ENCODE data around the gene POLN. TPM values are rescaled to one million over a fixed set of nuclear protein-coding genes. Genes with fewer than 3 reads are reported as not detected.

Gene POLN
- total RNA-seq, 4 donors from 2014 or later: 0.70 to 6.6 (median 3.2) TPM

DNA sequence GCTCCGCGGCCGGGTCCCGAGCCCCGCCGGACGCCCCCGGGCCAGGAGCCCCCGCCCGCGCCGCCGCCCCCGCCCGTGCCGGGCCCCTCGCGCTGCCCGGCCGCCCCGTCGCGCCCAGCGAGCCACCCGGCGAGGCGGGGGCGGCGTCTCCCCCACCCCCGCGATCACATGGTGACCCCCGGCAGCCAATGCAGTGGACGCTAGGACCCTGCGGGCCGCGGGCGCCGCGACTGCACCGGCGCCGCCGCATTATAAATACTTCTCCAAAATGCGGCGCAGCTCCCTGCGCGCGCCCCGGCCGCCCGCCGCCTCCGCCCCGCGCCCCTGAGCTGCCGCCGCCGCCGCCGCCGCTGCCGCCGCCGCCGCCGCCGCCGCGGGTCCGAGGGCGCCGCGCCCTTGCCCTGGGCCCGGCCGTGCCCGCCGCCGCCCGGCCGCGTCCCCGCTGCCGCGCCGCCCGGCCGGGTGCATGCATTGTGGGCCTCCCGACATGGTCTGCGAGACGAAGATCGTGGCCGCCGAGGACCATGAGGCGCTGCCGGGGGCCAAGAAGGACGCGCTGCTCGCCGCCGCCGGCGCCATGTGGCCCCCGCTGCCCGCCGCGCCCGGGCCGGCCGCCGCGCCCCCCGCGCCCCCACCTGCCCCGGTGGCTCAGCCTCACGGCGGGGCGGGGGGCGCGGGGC is 182.7 kb downstream of the POLN start, which contains the start of gene NAT8L:
Gene NAT8L, plus strand, starts transcription at position 282 of the 680 bp plus-strand sequence. Its CDS starts 185 bp downstream, at position 467.
- DNase-seq: no peak
- Histone ChIP-seq H3K36me3 (no peaks in the 10 kb centered on the region), H3K4me3 (peak within 1 kb of the TSS in 3 of 4 donors; percentile 43 to 50 (median 49)), H3K27ac (no peak within 1 kb of the TSS), H3K27me3 (peaks cover 0 to 26% of the 10 kb centered on the region in 2 donors), H3K4me1 (peaks cover 0 to 21% (median 9%) of the 10 kb centered on the region in 4 donors), H3K9me3 (no peaks in the 10 kb centered on the region)
- TF ChIP-seq POLR2A (IDR thresholded peaks at IDR 0.05): no peak
- TF ChIP-seq, protein P1, sequence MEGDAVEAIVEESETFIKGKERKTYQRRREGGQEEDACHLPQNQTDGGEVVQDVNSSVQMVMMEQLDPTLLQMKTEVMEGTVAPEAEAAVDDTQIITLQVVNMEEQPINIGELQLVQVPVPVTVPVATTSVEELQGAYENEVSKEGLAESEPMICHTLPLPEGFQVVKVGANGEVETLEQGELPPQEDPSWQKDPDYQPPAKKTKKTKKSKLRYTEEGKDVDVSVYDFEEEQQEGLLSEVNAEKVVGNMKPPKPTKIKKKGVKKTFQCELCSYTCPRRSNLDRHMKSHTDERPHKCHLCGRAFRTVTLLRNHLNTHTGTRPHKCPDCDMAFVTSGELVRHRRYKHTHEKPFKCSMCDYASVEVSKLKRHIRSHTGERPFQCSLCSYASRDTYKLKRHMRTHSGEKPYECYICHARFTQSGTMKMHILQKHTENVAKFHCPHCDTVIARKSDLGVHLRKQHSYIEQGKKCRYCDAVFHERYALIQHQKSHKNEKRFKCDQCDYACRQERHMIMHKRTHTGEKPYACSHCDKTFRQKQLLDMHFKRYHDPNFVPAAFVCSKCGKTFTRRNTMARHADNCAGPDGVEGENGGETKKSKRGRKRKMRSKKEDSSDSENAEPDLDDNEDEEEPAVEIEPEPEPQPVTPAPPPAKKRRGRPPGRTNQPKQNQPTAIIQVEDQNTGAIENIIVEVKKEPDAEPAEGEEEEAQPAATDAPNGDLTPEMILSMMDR (IDR thresholded peaks at IDR 0.05): no peak

DNA sequence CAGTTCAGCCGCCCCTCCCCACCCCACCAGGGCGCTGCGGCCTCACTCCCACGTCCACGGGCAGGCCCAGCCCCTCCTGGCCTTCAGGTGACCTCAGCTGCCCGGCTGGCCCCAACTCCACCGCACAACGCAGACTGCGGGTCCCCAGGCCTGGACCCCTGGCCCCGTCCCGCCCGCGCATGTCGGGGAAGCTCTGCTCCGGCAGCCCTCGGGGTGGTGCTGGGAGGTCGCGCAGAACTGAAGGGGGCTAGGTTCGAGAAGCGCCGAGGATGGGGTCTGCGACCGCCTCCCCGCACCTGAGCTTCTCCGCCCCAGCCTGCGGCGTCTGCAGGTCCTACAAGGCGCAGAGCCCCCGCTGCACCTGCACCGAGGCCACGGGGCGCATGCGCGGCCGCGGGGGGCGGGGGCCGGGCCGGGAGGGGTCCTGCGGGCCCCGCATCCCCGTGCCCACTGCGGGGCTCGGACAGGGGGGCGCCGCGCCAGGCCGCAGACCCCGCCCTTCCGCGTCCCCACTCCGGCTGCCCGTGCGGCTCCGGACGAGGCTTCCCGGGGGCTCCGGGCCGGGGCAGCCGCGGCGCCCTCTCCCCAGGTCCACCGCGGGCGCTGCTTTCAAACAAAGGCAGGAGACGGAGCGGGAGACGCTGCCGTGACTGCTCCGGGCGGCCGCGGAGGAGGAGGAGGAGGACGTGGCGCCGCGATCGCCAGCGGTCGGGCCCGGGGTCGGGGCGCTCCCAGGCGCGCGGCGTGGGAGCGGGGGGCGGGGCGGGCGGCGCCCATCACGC is 183.5 kb downstream of the POLN start:
- Histone ChIP-seq H3K4me3 (peak overlapping the region in 3 of 4 donors; percentile 43 to 50 (median 49)), H3K27ac (no peak overlapping the region), H3K9me3 (no peaks in the 10 kb centered on the region), H3K4me1 (peaks cover 0 to 21% (median 9%) of the 10 kb centered on the region in 4 donors), H3K36me3 (no peaks in the 10 kb centered on the region), H3K27me3 (peaks cover 0 to 26% of the 10 kb centered on the region in 2 donors)
- no peak for TF ChIP-seq POLR2A (IDR thresholded peaks at IDR 0.05)
- TF ChIP-seq, protein P1 (IDR thresholded peaks at IDR 0.05): no peak
- DNase-seq: no peak

DNA sequence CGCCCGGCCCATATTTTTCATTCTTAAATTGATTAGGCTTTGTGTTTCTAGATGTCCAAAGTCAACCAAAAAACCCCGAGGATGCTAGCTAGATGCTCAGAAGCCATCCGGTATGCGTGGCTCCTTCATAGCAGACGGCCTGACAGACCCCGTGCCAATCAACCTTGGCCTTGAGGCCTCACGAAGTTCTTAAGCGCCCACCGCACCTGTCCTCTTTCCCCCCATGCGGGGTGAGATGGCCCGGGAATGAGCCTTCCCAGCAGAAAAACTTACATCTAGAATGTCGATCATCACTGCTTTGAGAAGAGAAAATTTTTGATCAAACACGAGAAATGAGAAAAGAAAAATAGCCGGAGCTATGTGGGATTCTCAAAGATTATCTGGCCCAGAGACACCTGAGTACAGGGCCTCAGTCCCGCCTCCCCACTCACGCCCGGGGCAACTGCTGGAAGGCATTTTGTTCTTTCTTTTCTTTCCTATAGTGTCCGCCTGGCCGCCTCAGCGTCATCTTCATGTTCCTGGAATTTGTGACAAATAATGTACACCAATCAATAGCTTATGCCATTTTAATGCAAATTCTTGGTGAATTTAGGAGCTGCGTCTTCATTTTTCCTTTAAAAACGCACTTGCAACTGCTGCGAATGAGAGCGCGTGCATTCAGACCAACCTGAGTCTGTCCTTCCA is 184.4 kb downstream of the POLN start:
- Histone ChIP-seq H3K27ac (no peak overlapping the region), H3K9me3 (no peaks in the 10 kb centered on the region), H3K27me3 (peaks cover 0 to 26% of the 10 kb centered on the region in 2 donors), H3K4me1 (peaks cover 0 to 21% (median 9%) of the 10 kb centered on the region in 4 donors), H3K4me3 (no peak overlapping the region), H3K36me3 (no peaks in the 10 kb centered on the region)
- DNase-seq: no peak
- TF ChIP-seq POLR2A (IDR thresholded peaks at IDR 0.05): no peak
- TF ChIP-seq, protein P1 (IDR thresholded peaks at IDR 0.05): no peak

DNA sequence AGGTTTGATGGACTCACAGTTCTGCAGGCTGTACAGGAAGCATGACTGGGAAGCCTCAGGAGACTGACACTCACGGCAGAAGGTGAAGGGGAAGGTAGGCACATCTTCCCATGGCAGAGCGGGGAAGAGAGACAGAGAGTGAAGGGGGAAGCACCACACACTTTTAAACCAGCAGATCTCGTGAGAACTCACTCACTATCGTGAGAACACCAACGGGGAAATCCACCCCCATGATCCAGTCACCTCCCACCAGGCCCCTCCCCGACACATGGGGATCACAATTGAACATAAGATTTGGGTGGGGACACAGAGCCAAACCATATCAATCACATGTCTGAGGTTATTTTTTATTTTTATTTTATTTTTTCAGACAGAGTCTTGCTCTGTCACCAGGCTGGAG is 187.7 kb downstream of the POLN start:
- DNase-seq: no peak
- peaks cover 0 to 9% of the 10 kb centered on the region in 2 donors for H3K27me3 ChIP-seq

DNA sequence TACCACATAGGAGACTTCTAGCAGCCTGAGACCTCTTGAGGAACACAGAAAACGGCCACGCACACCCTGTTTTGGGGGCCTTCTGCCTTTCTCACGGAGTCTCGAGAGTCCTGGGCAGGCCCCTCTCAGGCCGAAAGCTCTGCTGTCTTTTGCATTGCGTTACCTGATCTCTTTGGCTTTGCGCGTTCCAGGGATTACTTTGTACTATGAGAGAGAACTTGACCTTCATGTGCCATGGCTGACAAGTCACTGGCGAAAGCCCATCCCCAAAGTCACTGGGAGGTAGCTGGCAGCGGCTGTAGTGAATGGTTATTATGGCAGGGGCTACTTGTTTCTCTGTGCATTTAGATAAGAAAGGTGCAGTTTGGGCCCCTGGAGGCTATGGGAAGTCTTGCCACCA is 190.8 kb downstream of the POLN start:
- H3K4me3 ChIP-seq: no peak overlapping the region
- no peaks in the 10 kb centered on the region for H3K27me3 ChIP-seq

More for the DNA sequence above, 187.7 kb downstream of the POLN start:
- no peak overlapping the region for H3K4me3 ChIP-seq
- TF ChIP-seq, protein P1 (IDR thresholded peaks at IDR 0.05): no peak
- no peak for TF ChIP-seq POLR2A (IDR thresholded peaks at IDR 0.05)
- H3K9me3 ChIP-seq: no peaks in the 10 kb centered on the region
- H3K36me3 ChIP-seq: no peaks in the 10 kb centered on the region
- H3K27ac ChIP-seq: no peak overlapping the region
- H3K4me1 ChIP-seq: peaks cover 0 to 8% (median 4%) of the 10 kb centered on the region in 4 donors

More for the DNA sequence above, 190.8 kb downstream of the POLN start:
- Histone ChIP-seq H3K9me3 (no peaks in the 10 kb centered on the region), H3K27ac (no peak overlapping the region), H3K36me3 (no peaks in the 10 kb centered on the region), H3K4me1 (no peaks in the 10 kb centered on the region)
- TF ChIP-seq, protein P1 (IDR thresholded peaks at IDR 0.05): no peak
- TF ChIP-seq POLR2A (IDR thresholded peaks at IDR 0.05): no peak
- DNase-seq: no peak
